K562 (cell line): ENCODE data around the gene GDF2. TPM values are rescaled to one million over a fixed set of nuclear protein-coding genes. Genes with fewer than 3 reads are reported as not detected.

ENCODE experiments used
- FOXJ2 ChIP-seq: fragments of 200-800 bp; sonication (Bioruptor generic); IDR thresholded peaks from 2 replicates; pipeline ENCODE4 v1.6.1; 2016; ENCODE audit warnings: missing genetic modification characterization, missing compliant biosample characterization
- FOXJ3 ChIP-seq: sonication (generic); formaldehyde crosslinking; IDR thresholded peaks from 2 replicates; pipeline ENCODE4 v1.4.0; 2020; ENCODE audit warnings: mild to moderate bottlenecking, missing genetic modification reagents
- HCFC1 ChIP-seq: IDR thresholded peaks from 2 replicates; pipeline ENCODE4 v1.6.1; 2012; ENCODE audit warnings: low read depth, low read length, improper control_type of control experiment
- HMG20B ChIP-seq: fragments of 250-450 bp; sonication (Bioruptor Pico); IDR thresholded peaks from 2 replicates; pipeline ENCODE4 v1.5.0; 2021; ENCODE audit warnings: mild to moderate bottlenecking
- KAT2B ChIP-seq: IDR thresholded peaks from one replicate; pipeline ENCODE4 v1.6.1; 2012; ENCODE audit warnings: low read depth, mild to moderate bottlenecking, control low read depth, inconsistent platforms, low read length, moderate library complexity
- MTF1 ChIP-seq: fragments of 250-450 bp; sonication (Bioruptor Pico); IDR thresholded peaks from 2 replicates; pipeline ENCODE4 v1.9.0; 2021; ENCODE audit warnings: moderate library complexity, mild to moderate bottlenecking, inconsistent platforms, borderline replicate concordance
- RBFOX2 ChIP-seq: fragments of 200-400 bp; formaldehyde crosslinking; IDR thresholded peaks from 2 replicates; pipeline ENCODE4 v1.6.1; 2017; ENCODE audit warnings: low read depth, mild to moderate bottlenecking, low read length, moderate library complexity
- SNIP1 ChIP-seq: fragments of 450-650 bp; IDR thresholded peaks from 2 replicates; pipeline ENCODE4 v1.7.1; 2017; ENCODE audit warnings: low read depth, mild to moderate bottlenecking
- SRSF3 ChIP-seq: fragments of 200-400 bp; formaldehyde crosslinking; IDR thresholded peaks from 2 replicates; pipeline ENCODE4 v1.6.1; 2016; ENCODE audit warnings: mild to moderate bottlenecking, low read length, moderate library complexity; ENCODE audit not compliant: insufficient read depth
- ZC3H8 ChIP-seq: fragments of 450-650 bp; IDR thresholded peaks from 2 replicates; pipeline ENCODE4 v1.6.1; 2017
- ZNF668 ChIP-seq: fragments of 250-450 bp; sonication (Bioruptor Pico); IDR thresholded peaks from 2 replicates; pipeline ENCODE4 v1.8.0; 2022; ENCODE audit warnings: mild to moderate bottlenecking, inconsistent platforms
- ZNF717 ChIP-seq: fragments of 250-450 bp; sonication (Bioruptor Pico); IDR thresholded peaks from 2 replicates; pipeline ENCODE4 v1.5.0; 2021
- polyA plus RNA-seq, 8 experiments: library from polyadenylated mRNA; depleted of rRNA in 4 of 8; stranded (reverse) in 5 of 8; unstranded in 3 of 8; fragments of >200 nt; fragmentation: Nextera tagmentation in 2 of 8; fragmentation: Illumina TruSeq in 1 of 8; extraction: Ambion mirVana in 2 of 8; extraction: Trizol in 1 of 8; gene quantifications; 2 replicates each; pipeline versions ENCODE4 v1.2.1 to v1.2.3, GENCODE V29; 2011 to 2014; ENCODE audit warnings: inconsistent platforms in 1 of 8, missing spikeins in 1 of 8
- total RNA-seq, 7 experiments: library from RNA; depleted of rRNA in 6 of 7; stranded (reverse); fragments of >200 nt in 6 of 7; fragmentation: Illumina TruSeq in 2 of 7; extraction: Trizol in 2 of 7; gene quantifications; 2 replicates each; pipeline versions ENCODE4 v1.2.1 to v1.2.3, GENCODE V29; 2011 to 2021; ENCODE audit warnings: low replicate concordance in 1 of 7
- TF ChIP-seq, protein P1 (sequence below): sonication (generic); formaldehyde crosslinking; IDR thresholded peaks from 2 replicates; pipeline ENCODE4 v1.8.0; 2022; ENCODE audit warnings: mild to moderate bottlenecking, missing genetic modification reagents
- TF ChIP-seq, protein P2 (sequence below): IDR thresholded peaks from 2 replicates; pipeline ENCODE4 v1.6.1; 2011; ENCODE audit not compliant: insufficient read length; ENCODE audit errors: extremely low read depth
- TF ChIP-seq, protein P3 (sequence below): fragments of 450-650 bp; IDR thresholded peaks from 2 replicates; pipeline ENCODE4 v1.6.1; 2016; ENCODE audit warnings: missing biosample characterization, missing genetic modification characterization
- TF ChIP-seq, protein P4 (sequence below): sonication (generic); formaldehyde crosslinking; IDR thresholded peaks from 2 replicates; pipeline ENCODE4 v1.8.1; 2023; ENCODE audit warnings: missing genetic modification reagents, mild to moderate bottlenecking, borderline replicate concordance
- TF ChIP-seq, protein P5 (sequence below): fragments of 450-650 bp; IDR thresholded peaks from 2 replicates; pipeline ENCODE4 v1.6.1; 2017; ENCODE audit warnings: mild to moderate bottlenecking, moderate library complexity

GDF2 gene
- total and polyA plus RNA-seq, 9 of the 15 experiments (the other 6 are each of a cell fraction or from before 2014, with no cell fraction given): 0.08 to 0.58 (median 0.27) TPM; not detected in 2

DNA sequence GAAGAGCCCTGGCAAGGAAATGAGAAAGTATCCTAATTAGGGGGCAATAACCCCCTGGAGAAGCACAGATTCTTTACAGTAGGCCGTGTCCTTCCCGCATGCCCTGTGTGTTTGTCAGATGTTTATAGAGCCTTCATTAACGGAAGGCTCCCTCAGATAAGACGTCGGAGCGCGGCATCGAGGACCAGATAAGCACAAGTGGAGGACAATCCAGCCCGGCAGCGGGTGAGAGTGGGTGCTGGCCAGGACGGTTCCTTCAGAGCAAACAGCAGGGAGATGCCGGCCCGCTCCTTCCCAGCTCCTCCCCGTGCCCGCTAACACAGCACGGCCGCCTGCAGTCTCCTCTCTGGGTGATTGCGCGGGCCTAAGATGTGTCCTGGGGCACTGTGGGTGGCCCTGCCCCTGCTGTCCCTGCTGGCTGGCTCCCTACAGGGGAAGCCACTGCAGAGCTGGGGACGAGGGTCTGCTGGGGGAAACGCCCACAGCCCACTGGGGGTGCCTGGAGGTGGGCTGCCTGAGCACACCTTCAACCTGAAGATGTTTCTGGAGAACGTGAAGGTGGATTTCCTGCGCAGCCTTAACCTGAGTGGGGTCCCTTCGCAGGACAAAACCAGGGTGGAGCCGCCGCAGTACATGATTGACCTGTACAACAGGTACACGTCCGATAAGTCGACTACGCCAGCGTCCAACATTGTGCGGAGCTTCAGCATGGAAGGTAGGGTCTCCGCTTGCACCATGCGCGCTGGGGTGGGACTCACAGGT, at the start of gene GDF2 (continued):
- TF ChIP-seq, protein P1, sequence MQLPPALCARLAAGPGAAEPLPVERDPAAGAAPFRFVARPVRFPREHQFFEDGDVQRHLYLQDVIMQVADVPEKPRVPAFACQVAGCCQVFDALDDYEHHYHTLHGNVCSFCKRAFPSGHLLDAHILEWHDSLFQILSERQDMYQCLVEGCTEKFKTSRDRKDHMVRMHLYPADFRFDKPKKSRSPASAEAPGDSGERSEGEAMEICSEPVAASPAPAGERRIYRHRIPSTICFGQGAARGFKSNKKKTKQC: no peak
- TF ChIP-seq RBFOX2: 0 out of 2 replicates have a peak, but pooled peaks have one; percentile 24
- TF ChIP-seq, protein P2, sequence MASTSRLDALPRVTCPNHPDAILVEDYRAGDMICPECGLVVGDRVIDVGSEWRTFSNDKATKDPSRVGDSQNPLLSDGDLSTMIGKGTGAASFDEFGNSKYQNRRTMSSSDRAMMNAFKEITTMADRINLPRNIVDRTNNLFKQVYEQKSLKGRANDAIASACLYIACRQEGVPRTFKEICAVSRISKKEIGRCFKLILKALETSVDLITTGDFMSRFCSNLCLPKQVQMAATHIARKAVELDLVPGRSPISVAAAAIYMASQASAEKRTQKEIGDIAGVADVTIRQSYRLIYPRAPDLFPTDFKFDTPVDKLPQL: no peak
- TF ChIP-seq HMG20B (CRISPR knock-in tag): no peak
- no peak for TF ChIP-seq ZNF668 (CRISPR knock-in tag)
- TF ChIP-seq ZNF717 (CRISPR knock-in tag): no peak
- TF ChIP-seq FOXJ2 (tag): no peak
- TF ChIP-seq FOXJ3 (CRISPR knock-in tag): no peak
- TF ChIP-seq ZC3H8: no peak
- TF ChIP-seq, protein P3, sequence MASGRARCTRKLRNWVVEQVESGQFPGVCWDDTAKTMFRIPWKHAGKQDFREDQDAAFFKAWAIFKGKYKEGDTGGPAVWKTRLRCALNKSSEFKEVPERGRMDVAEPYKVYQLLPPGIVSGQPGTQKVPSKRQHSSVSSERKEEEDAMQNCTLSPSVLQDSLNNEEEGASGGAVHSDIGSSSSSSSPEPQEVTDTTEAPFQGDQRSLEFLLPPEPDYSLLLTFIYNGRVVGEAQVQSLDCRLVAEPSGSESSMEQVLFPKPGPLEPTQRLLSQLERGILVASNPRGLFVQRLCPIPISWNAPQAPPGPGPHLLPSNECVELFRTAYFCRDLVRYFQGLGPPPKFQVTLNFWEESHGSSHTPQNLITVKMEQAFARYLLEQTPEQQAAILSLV: no peak
- no peak for TF ChIP-seq SRSF3
- TF ChIP-seq, protein P4, sequence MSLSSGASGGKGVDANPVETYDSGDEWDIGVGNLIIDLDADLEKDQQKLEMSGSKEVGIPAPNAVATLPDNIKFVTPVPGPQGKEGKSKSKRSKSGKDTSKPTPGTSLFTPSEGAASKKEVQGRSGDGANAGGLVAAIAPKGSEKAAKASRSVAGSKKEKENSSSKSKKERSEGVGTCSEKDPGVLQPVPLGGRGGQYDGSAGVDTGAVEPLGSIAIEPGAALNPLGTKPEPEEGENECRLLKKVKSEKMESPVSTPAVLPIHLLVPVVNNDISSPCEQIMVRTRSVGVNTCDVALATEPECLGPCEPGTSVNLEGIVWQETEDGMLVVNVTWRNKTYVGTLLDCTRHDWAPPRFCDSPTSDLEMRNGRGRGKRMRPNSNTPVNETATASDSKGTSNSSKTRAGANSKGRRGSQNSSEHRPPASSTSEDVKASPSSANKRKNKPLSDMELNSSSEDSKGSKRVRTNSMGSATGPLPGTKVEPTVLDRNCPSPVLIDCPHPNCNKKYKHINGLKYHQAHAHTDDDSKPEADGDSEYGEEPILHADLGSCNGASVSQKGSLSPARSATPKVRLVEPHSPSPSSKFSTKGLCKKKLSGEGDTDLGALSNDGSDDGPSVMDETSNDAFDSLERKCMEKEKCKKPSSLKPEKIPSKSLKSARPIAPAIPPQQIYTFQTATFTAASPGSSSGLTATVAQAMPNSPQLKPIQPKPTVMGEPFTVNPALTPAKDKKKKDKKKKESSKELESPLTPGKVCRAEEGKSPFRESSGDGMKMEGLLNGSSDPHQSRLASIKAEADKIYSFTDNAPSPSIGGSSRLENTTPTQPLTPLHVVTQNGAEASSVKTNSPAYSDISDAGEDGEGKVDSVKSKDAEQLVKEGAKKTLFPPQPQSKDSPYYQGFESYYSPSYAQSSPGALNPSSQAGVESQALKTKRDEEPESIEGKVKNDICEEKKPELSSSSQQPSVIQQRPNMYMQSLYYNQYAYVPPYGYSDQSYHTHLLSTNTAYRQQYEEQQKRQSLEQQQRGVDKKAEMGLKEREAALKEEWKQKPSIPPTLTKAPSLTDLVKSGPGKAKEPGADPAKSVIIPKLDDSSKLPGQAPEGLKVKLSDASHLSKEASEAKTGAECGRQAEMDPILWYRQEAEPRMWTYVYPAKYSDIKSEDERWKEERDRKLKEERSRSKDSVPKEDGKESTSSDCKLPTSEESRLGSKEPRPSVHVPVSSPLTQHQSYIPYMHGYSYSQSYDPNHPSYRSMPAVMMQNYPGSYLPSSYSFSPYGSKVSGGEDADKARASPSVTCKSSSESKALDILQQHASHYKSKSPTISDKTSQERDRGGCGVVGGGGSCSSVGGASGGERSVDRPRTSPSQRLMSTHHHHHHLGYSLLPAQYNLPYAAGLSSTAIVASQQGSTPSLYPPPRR (CRISPR knock-in tag): no peak
- no peak for TF ChIP-seq KAT2B
- TF ChIP-seq MTF1 (CRISPR knock-in tag): no peak
- TF ChIP-seq HCFC1: no peak
- TF ChIP-seq, protein P5, sequence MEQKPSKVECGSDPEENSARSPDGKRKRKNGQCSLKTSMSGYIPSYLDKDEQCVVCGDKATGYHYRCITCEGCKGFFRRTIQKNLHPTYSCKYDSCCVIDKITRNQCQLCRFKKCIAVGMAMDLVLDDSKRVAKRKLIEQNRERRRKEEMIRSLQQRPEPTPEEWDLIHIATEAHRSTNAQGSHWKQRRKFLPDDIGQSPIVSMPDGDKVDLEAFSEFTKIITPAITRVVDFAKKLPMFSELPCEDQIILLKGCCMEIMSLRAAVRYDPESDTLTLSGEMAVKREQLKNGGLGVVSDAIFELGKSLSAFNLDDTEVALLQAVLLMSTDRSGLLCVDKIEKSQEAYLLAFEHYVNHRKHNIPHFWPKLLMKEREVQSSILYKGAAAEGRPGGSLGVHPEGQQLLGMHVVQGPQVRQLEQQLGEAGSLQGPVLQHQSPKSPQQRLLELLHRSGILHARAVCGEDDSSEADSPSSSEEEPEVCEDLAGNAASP: no peak
- TF ChIP-seq SNIP1: no peak
